B cell (primary cell): ENCODE measurements around the gene SH3D19. TPM values are rescaled to one million over a fixed set of nuclear protein-coding genes. Genes with fewer than 3 reads are reported as not detected.

Experiments
- ATAC-seq: fragments of 200-7000 bp; cut with Tn5 transposase; one replicate; pipeline ENCODE4 v1.10.0; 2021; ENCODE audit warnings: low read depth, mild to moderate bottlenecking, moderate number of reproducible peaks, moderate library complexity
- CTCF ChIA-PET: fragments of 350-600 bp; sonication (Branson Sonifier 250); formaldehyde crosslinking; loops from one replicate; lab custom pipeline; 2021; ENCODE audit warnings: antibody characterized with exemption, inconsistent platforms; lab: Charles Lee
- POLR2A ChIA-PET: fragments of 350-600 bp; sonication (Branson Sonifier 250); formaldehyde crosslinking; loops from one replicate; lab custom pipeline; 2021; ENCODE audit warnings: antibody characterized with exemption; lab: Charles Lee
- DNase-seq: peaks from one replicate; pipeline ENCODE4 v3.0.0; 2013
- H2AFZ ChIP-seq: 2 replicates; pipeline ENCODE4 v1.6.1; 2012; ENCODE audit warnings: mild to moderate bottlenecking, low read depth, low read length; ENCODE audit not compliant: insufficient read depth, poor library complexity, severe bottlenecking
- H3K27ac ChIP-seq, 2 donors: 1 replicate in 1 of 2; 2 replicates in 1 of 2; pipeline ENCODE4 v1.5.1; 2012 to 2013; ENCODE audit warnings: low read length in 2 of 2, mild to moderate bottlenecking in 2 of 2, moderate library complexity in 1 of 2
- H3K27me3 ChIP-seq, 4 experiments: fragments of 200-600 bp in 1 of 4; sonication (generic) in 1 of 4; replicated peaks in 1 of 4; 1 replicate in 2 of 4; 2 replicates in 2 of 4; pipeline versions ENCODE4 v1.6.1 to v1.7.0; 2013 to 2016; ENCODE audit warnings: low read length in 3 of 4, mild to moderate bottlenecking in 2 of 4, mixed read lengths in 1 of 4, moderate library complexity in 1 of 4; ENCODE audit not compliant: insufficient read depth in 4 of 4, control insufficient read depth in 3 of 4; ENCODE audit errors: control extremely low read depth in 1 of 4
- H3K36me3 ChIP-seq, 2 experiments: replicated peaks in 1 of 2; 1 replicate in 1 of 2; 2 replicates in 1 of 2; pipeline versions ENCODE4 v1.6.1 to v1.7.1; 2013; ENCODE audit warnings: low read length in 1 of 2; ENCODE audit not compliant: insufficient read depth in 2 of 2, control insufficient read depth in 1 of 2; ENCODE audit errors: control extremely low read depth in 1 of 2, extremely low read depth in 1 of 2
- H3K4me1 ChIP-seq, 2 donors: fragments of 200-600 bp in 1 of 2; sonication (generic) in 1 of 2; 1 replicate in 1 of 2; 2 replicates in 1 of 2; pipeline versions ENCODE4 v1.5.1 to v1.6.1; 2013 to 2017; ENCODE audit warnings: low read length in 2 of 2; ENCODE audit not compliant: control insufficient read depth in 2 of 2, insufficient read depth in 2 of 2
- H3K4me2 ChIP-seq: replicated peaks from 2 replicates; pipeline ENCODE3; 2012; ENCODE audit warnings: mild to moderate bottlenecking, low read depth, low read length; ENCODE audit not compliant: poor library complexity, severe bottlenecking
- H3K4me3 ChIP-seq, 5 experiments: fragments of 200-600 bp in 1 of 5; sonication (generic) in 1 of 5; 1 replicate in 3 of 5; 2 replicates in 2 of 5; pipeline versions ENCODE4 v1.5.1 to v1.7.0; 2011 to 2016; ENCODE audit warnings: low read length in 4 of 5, mild to moderate bottlenecking in 4 of 5, low read depth in 2 of 5, control low read depth in 1 of 5, moderate library complexity in 1 of 5; ENCODE audit not compliant: insufficient read depth in 1 of 5; ENCODE audit errors: control extremely low read depth in 1 of 5, extremely low read depth in 1 of 5
- H3K79me2 ChIP-seq: fragments of 200-600 bp; sonication (generic); one replicate; pipeline ENCODE4 v1.6.0; 2016; ENCODE audit warnings: low read length; ENCODE audit not compliant: control insufficient read depth, insufficient read depth
- H3K9ac ChIP-seq: fragments of 200-600 bp; sonication (generic); 2 replicates; pipeline ENCODE4 v1.6.1; 2017; ENCODE audit warnings: mild to moderate bottlenecking, low read length, moderate library complexity
- H3K9me3 ChIP-seq, 3 donors: one replicate each; pipeline versions ENCODE4 v1.6.1 to v1.7.1; 2013; ENCODE audit warnings: low read length in 2 of 3; ENCODE audit not compliant: control insufficient read depth in 2 of 3, insufficient read depth in 1 of 3; ENCODE audit errors: control extremely low read depth in 1 of 3
- H4K20me1 ChIP-seq: 2 replicates; pipeline ENCODE4 v1.6.0; 2012; ENCODE audit warnings: mild to moderate bottlenecking, low read length; ENCODE audit not compliant: insufficient read depth, control insufficient read depth, poor library complexity, severe bottlenecking
- H3K27ac Mint-ChIP-seq: one replicate; pipeline ENCODE4 v1.8.0; 2021; ENCODE audit warnings: mixed read lengths
- H3K27me3 Mint-ChIP-seq: one replicate; pipeline ENCODE4 v1.8.0; 2021; ENCODE audit warnings: mixed read lengths
- H3K4me1 Mint-ChIP-seq: one replicate; pipeline ENCODE4 v1.8.0; 2021; ENCODE audit warnings: mixed read lengths
- H3K4me3 Mint-ChIP-seq: one replicate; pipeline ENCODE4 v1.8.0; 2021; ENCODE audit warnings: mixed read lengths
- H3K9me3 Mint-ChIP-seq: one replicate; pipeline ENCODE4 v1.8.0; 2022; ENCODE audit warnings: mixed read lengths; ENCODE audit not compliant: insufficient read depth
- CTCF ChIP-seq: fragments of 200-600 bp; IDR thresholded peaks from one replicate; pipeline ENCODE4 v1.8.0; 2022; ENCODE audit warnings: antibody characterized with exemption, mild to moderate bottlenecking
- EZH2 ChIP-seq: IDR thresholded peaks from 2 replicates; pipeline ENCODE4 v1.6.1; 2012; ENCODE audit warnings: borderline replicate concordance, low read depth, mild to moderate bottlenecking, moderate library complexity, low read length; ENCODE audit not compliant: insufficient read depth, poor library complexity, severe bottlenecking
- WGBS: methylation state at CpG from one replicate; pipeline ENCODE4 v1.1.5; 2013; ENCODE audit warnings: missing lambda C conversion rate; ENCODE audit not compliant: insufficient coverage; 5-methylcytosine and 5-hydroxymethylcytosine counted together
- intact Hi-C: fragments of 100-400 bp; cut with micrococcal nuclease; formaldehyde crosslinking; loops from one replicate; pipeline ENCODE4 v1.10.0; 2022
- polyA plus RNA-seq: library from polyadenylated mRNA; depleted of rRNA; stranded (reverse); fragments of >200 nt; gene quantifications from 2 replicates; pipeline ENCODE4 v1.2.3, GENCODE V29; 2012
- total RNA-seq, 2 donors: library from RNA; stranded (reverse); fragments of 120-200 nt in 1 of 2; gene quantifications; 1 replicate in 1 of 2; 2 replicates in 1 of 2; pipeline versions ENCODE4 v1.2.3 to v1.2.4, GENCODE V29; 2013 to 2022

Gene SH3D19
- total and polyA plus RNA-seq, 2 donors (not counting 1 experiment from before 2014, with no cell fraction given) = 0.01 TPM; not detected in 1

DNA sequence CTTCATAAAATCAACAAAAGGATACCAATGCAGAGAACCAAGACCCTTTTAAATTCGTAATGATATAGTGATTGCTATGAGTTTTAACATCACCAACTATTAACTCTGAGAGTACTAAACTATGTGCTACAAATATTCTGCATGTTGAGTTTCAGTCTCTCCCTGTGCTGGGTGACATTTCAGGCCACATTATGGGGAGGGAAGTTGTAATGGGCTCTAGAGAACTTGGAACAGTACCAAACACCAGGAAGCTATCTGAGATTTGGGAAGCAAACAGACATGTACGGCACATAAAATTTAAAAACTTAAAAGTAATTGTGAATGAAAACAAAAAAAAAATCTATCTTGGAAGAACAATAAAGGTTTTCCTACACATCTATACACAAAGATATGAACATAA, 108.1 kb downstream of the SH3D19 start:
- no peaks in the 10 kb centered on the region for H4K20me1 ChIP-seq
- no peak for TF ChIP-seq EZH2
- H3K4me2 ChIP-seq = no peak overlapping the region
- H3K27ac Mint-ChIP-seq = no peak overlapping the region
- H3K9me3 Mint-ChIP-seq = no peaks in the 10 kb centered on the region
- H3K27ac ChIP-seq = no peak overlapping the region
- H3K36me3 ChIP-seq = no peaks in the 10 kb centered on the region
- H3K4me1 Mint-ChIP-seq = no peaks in the 10 kb centered on the region
- DNase-seq (no peak), ATAC-seq (no peak)
- WGBS = no CpG with 5 or more reads among the region's 2 CpGs
- no peak overlapping the region for H3K9ac ChIP-seq
- no peak overlapping the region for H3K4me3 ChIP-seq
- no peaks in the 10 kb centered on the region for H3K9me3 ChIP-seq
- H3K4me3 Mint-ChIP-seq = no peak overlapping the region
- H2AFZ ChIP-seq = no peak overlapping the region
- no peaks in the 10 kb centered on the region for H3K79me2 ChIP-seq
- no peaks in the 10 kb centered on the region for H3K27me3 ChIP-seq
- peaks cover 4% of the 10 kb centered on the region for H3K27me3 Mint-ChIP-seq
- H3K4me1 ChIP-seq = no peaks in the 10 kb centered on the region
- CTCF ChIA-PET = no interaction called here
- intact Hi-C loops = no loop called here
- POLR2A ChIA-PET = no interaction called here

GRCh38 chr4:151215295-151215694, 110.1 kb downstream of the SH3D19 start:
- H3K4me1 ChIP-seq = no peaks in the 10 kb centered on the region
- H3K9me3 ChIP-seq = no peaks in the 10 kb centered on the region
- H3K36me3 ChIP-seq = no peaks in the 10 kb centered on the region
- ChIA-PET POLR2A (no interaction called here), CTCF (interaction anchor here (0.7 kb wide), 1 partner anchor 578 kb away, joined by 3 read pairs; no protein-coding TSS in a partner anchor)
- H3K9me3 Mint-ChIP-seq = no peaks in the 10 kb centered on the region
- no peaks in the 10 kb centered on the region for H3K4me1 Mint-ChIP-seq
- H3K27me3 Mint-ChIP-seq = peaks cover 4% of the 10 kb centered on the region
- H3K9ac ChIP-seq = no peak overlapping the region
- H3K4me3 ChIP-seq = no peak overlapping the region
- H3K4me3 Mint-ChIP-seq = no peak overlapping the region
- no peak overlapping the region for H2AFZ ChIP-seq
- no peaks in the 10 kb centered on the region for H3K79me2 ChIP-seq
- H4K20me1 ChIP-seq = no peaks in the 10 kb centered on the region
- DNase-seq = no peak
- H3K27me3 ChIP-seq = no peaks in the 10 kb centered on the region
- no peak overlapping the region for H3K27ac ChIP-seq
- WGBS = no CpG with 5 or more reads among the region's 1 CpG
- ATAC-seq = no peak
- H3K4me2 ChIP-seq = no peak overlapping the region
- TF ChIP-seq EZH2 (no peak), CTCF (no peak)
- intact Hi-C loops = no loop called here
- H3K27ac Mint-ChIP-seq = no peak overlapping the region
